ENCODE measurements around the gene CRX. TPM values are rescaled to one million over a fixed set of nuclear protein-coding genes. Genes with fewer than 3 reads are reported as not detected.

The CRX gene
- total and polyA plus RNA-seq, 2 of the 13 experiments (the other 11 are each of a cell fraction or from before 2014, with no cell fraction given) = not detected

GRCh38 chr19:47778049-47778953 is 43.4 kb upstream of the CRX start, which contains the start of gene SELENOW (continued):
- no peak for TF ChIP-seq LBX2 (CRISPR knock-in tag; IDR thresholded peaks at IDR 0.05; ENCODE audit: borderline replicate concordance)
- TF ChIP-seq ZNF709 (CRISPR knock-in tag; IDR thresholded peaks at IDR 0.05) = peak; percentile 37; the same call in 1 of the 2 replicates
- peak; percentile 67; the same call in 1 of the 2 replicates for TF ChIP-seq ZNF280B (CRISPR knock-in tag; IDR thresholded peaks at IDR 0.05; ENCODE audit: borderline replicate concordance)
- no peak; the same call in 1 of the 2 replicates for TF ChIP-seq ZNF747 (CRISPR knock-in tag; IDR thresholded peaks at IDR 0.05; ENCODE audit: borderline replicate concordance)
- TF ChIP-seq ZBTB26 (CRISPR knock-in tag; IDR thresholded peaks at IDR 0.05; ENCODE audit: borderline replicate concordance) = peak; percentile 28; the same call in 1 of the 2 replicates
- TF ChIP-seq REPIN1 (CRISPR knock-in tag; IDR thresholded peaks at IDR 0.05; ENCODE audit: borderline replicate concordance, low read depth) = no peak
- TF ChIP-seq ASH2L (IDR thresholded peaks at IDR 0.05; ENCODE audit: insufficient read length, low read depth, low read length) = peak; percentile 54
- TF ChIP-seq ZFP90 (CRISPR knock-in tag; IDR thresholded peaks at IDR 0.05; ENCODE audit: borderline replicate concordance) = 0 out of 2 replicates have a peak, but pooled peaks have one; percentile 68
- no peak for TF ChIP-seq ZNF569 (CRISPR knock-in tag; IDR thresholded peaks at IDR 0.05; ENCODE audit: borderline replicate concordance)
- 0 out of 2 replicates have a peak, but pooled peaks have one; percentile 85 for TF ChIP-seq ZNF557 (CRISPR knock-in tag; IDR thresholded peaks at IDR 0.05)
- TF ChIP-seq KLF12 (CRISPR knock-in tag; IDR thresholded peaks at IDR 0.05; ENCODE audit: borderline replicate concordance) = peak; percentile 100
- no peak for TF ChIP-seq SRSF9 (IDR thresholded peaks at IDR 0.05; ENCODE audit: borderline replicate concordance, insufficient read depth, low read depth, low read length, poor library complexity, severe bottlenecking)
- peak; percentile 58; the same call in 1 of the 2 replicates for TF ChIP-seq BATF2 (CRISPR knock-in tag; IDR thresholded peaks at IDR 0.05)
- TF ChIP-seq ZNF335 (CRISPR knock-in tag; IDR thresholded peaks at IDR 0.05) = peak; percentile 22; the same call in 1 of the 2 replicates
- 0 out of 2 replicates have a peak, but pooled peaks have one; percentile 82 for TF ChIP-seq SATB2 (CRISPR knock-in tag; IDR thresholded peaks at IDR 0.05)
- TF ChIP-seq MAX (IDR thresholded peaks at IDR 0.05) = peak; percentile 69
- no peak; the same call in 1 of the 2 replicates for TF ChIP-seq DPF2 (CRISPR knock-in tag; IDR thresholded peaks at IDR 0.05; ENCODE audit: borderline replicate concordance, low read depth)
- no peak for TF ChIP-seq KDM6A (CRISPR knock-in tag; IDR thresholded peaks at IDR 0.05; ENCODE audit: low read depth)
- no peak for TF ChIP-seq ZC3H4 (CRISPR knock-in tag; IDR thresholded peaks at IDR 0.05; ENCODE audit: borderline replicate concordance)
- TF ChIP-seq ZNF263 (CRISPR knock-in tag; IDR thresholded peaks at IDR 0.05) = 0 out of 2 replicates have a peak, but pooled peaks have one; percentile 52

Data from HepG2 (cell line).